Mucosa of descending colon (tissue), 3 donors: Measurements from ENCODE around the gene ASF1B. TPM values are rescaled to one million over a fixed set of nuclear protein-coding genes. Genes with fewer than 3 reads are reported as not detected.

Source experiments
- ATAC-seq: fragments of 200-7000 bp; cut with Tn5 transposase; one replicate; pipeline ENCODE4 v1.9.1; 2020; ENCODE audit warnings: mild to moderate bottlenecking, moderate library complexity
- DNase-seq, 3 donors: peaks; one replicate each; pipeline ENCODE4 v3.0.0-alpha.2; 2020
- H3K36me3 ChIP-seq: fragments of 200-600 bp; one replicate; pipeline ENCODE4 v1.8.0; 2021; ENCODE audit warnings: low read depth, mild to moderate bottlenecking
- H3K4me1 ChIP-seq: fragments of 200-600 bp; one replicate; pipeline ENCODE4 v1.8.0; 2021; ENCODE audit warnings: low read depth, mild to moderate bottlenecking
- H3K4me3 ChIP-seq: fragments of 200-600 bp; one replicate; pipeline ENCODE4 v1.8.0; 2021; ENCODE audit warnings: mild to moderate bottlenecking
- H3K9me3 ChIP-seq: fragments of 200-600 bp; one replicate; pipeline ENCODE4 v1.8.0; 2021; ENCODE audit warnings: mild to moderate bottlenecking
- intact Hi-C, 2 donors: fragments of 100-400 bp; cut with DNase I in 1 of 2; cut with micrococcal nuclease in 1 of 2; formaldehyde crosslinking; loops; one replicate each; pipeline versions ENCODE4 v1.11.0 to v1.11.1; 2022; cut with DNase I, micrococcal nuclease
- total RNA-seq, 3 donors: library from RNA; stranded (reverse); fragmentation: NEBNext Ultra II Directional in 2 of 3; extraction: Animal tissue kit (Norgen Biotek cat#: 25700) in 2 of 3; gene quantifications; one replicate each; pipeline versions ENCODE4 v1.2.1 to v1.2.4, GENCODE V29; 2021 to 2023
- TF ChIP-seq, protein P1 (sequence below): fragments of 200-600 bp; IDR thresholded peaks from one replicate; pipeline ENCODE4 v1.8.0; 2022; ENCODE audit warnings: antibody characterized with exemption, mild to moderate bottlenecking
- donor health status: DM: no; HTN: no; CAD: no; lungs with moderate emphysema.
- donor health status: DM: no; HTN: no; CAD: no.
- donor health status: DM: no; HTN: yes; CAD: no.

The ASF1B gene
- total RNA-seq, 3 donors from 2014 or later: 2.4 to 21.7 (median 5.5) TPM

DNA sequence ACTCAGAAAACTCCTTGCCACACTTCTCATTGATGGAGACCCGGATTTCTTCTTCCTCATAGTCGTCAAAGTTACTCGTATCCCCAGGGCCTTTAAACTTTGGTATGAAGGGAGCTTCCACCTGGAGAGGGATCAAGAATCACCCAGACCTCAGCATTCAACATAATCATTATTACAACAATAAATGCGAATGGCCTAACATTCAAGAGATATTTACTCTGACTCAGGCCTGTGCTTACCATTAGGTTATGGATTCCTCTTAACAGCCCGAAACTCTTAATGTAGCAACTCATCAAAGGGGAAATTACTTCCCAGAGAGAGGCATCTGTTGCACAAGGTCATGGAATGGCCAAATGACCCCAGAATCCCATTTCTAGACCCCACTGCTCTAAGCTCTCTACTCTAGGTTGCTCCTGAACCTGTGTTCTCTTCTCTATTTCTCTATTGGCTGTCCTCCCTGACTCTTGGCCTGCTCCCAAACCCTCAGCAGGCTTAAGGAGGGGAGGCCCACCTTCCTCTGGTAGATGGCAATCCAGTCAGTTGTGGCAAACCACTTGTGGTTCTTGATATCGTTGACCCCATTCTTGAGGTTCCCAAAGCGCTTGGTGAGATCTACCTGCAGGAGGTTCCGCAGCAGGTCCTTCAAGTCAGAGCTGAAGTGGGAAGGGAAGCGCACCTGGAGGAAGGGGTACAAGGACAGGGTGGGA, 43.1 kb downstream of the ASF1B start:
- H3K4me1 ChIP-seq: peaks cover 12% of the 10 kb centered on the region

DNA sequence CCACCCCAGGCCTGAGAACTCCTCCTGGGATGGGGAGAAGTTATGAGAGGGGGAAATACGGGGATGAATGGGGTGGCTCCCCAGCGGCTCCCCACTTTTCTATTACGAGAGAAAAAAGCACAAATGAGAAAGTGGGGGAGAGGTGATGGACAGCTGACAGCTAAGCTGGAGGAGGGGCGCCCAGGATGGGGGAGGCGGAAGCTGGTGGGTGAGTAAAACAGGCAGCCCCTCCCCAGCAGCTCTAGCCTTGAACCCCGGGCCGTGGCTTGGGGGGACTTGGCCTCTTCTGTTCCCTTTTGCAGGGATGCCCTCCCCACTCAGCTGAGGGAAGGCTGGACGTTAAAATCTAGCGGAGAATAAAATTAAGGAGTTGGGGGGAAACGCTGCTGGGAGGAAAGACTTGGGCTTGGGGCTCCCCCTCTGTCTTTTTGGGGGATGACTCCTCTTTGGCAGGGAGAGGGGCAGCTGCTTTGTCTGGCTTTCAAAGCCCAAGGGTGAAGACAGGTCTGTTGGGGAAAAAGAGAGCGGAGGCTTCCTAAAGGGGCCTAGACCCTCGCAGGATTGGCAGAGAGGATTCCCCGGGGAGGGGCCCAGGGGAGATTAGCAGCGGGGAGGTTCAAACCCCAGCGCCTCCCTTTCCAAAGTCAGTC, 44.5 kb downstream of the ASF1B start:
- Histone ChIP-seq H3K4me3 (peak overlapping the region; percentile 48), H3K36me3 (no peaks in the 10 kb centered on the region), H3K9me3 (peaks cover 7% of the 10 kb centered on the region), H3K4me1 (peaks cover 12% of the 10 kb centered on the region)
- intact Hi-C loops: no loop called here
- DNase-seq (no peak), ATAC-seq (no peak)
- TF ChIP-seq, protein P1, sequence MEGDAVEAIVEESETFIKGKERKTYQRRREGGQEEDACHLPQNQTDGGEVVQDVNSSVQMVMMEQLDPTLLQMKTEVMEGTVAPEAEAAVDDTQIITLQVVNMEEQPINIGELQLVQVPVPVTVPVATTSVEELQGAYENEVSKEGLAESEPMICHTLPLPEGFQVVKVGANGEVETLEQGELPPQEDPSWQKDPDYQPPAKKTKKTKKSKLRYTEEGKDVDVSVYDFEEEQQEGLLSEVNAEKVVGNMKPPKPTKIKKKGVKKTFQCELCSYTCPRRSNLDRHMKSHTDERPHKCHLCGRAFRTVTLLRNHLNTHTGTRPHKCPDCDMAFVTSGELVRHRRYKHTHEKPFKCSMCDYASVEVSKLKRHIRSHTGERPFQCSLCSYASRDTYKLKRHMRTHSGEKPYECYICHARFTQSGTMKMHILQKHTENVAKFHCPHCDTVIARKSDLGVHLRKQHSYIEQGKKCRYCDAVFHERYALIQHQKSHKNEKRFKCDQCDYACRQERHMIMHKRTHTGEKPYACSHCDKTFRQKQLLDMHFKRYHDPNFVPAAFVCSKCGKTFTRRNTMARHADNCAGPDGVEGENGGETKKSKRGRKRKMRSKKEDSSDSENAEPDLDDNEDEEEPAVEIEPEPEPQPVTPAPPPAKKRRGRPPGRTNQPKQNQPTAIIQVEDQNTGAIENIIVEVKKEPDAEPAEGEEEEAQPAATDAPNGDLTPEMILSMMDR: no peak

More for the DNA sequence above, 43.1 kb downstream of the ASF1B start:
- TF ChIP-seq, protein P1: no peak
- ATAC-seq (no peak), DNase-seq (no peak)
- intact Hi-C loops: no loop called here
- no peak overlapping the region for H3K4me3 ChIP-seq
- H3K36me3 ChIP-seq: no peaks in the 10 kb centered on the region
- peaks cover 7% of the 10 kb centered on the region for H3K9me3 ChIP-seq

DNA sequence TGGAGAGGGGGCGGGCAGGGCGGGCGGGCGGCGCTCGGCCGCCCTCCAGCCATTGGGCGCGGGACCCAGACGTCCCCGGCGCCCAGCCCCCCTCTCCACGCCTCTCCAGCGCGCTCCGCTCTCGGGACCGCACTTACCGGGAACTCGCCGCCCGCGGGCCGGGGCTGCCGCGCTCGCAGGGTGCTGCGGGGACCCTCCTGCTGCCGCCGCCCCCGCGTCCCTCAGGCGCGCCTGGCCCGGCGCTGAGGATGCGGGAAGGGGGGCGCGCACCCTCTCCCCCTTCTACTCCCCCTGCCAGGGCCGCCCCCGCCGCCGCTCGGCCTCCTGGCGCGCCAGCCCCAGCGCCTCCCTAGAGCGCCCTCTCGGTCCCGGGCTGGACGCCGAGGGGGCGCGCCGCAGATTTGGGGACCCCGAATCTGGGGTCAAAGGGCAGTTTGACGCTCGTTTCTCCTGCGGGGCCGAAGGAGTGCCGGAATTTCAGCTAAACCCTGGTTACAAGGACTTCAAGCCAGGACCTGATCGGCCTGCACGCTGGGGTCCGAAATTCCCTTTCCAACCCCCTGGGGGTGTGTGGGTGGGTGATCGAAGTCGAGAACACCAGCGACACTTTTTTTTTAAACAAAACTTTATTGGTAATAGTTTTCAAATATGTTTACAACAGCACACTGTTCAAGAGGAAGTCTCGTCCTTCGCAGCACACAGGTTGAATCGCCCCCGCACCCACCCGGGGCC, 45.1 kb downstream of the ASF1B start:
- H3K4me1 ChIP-seq: peaks cover 12% of the 10 kb centered on the region
- DNase-seq (peak; percentile 86 to 92 (median 91)), ATAC-seq (peak; percentile 91)
- H3K9me3 ChIP-seq: peaks cover 7% of the 10 kb centered on the region
- H3K36me3 ChIP-seq: no peaks in the 10 kb centered on the region
- intact Hi-C loops: no loop called here
- TF ChIP-seq, protein P1: no peak
- peak overlapping the region; percentile 48 for H3K4me3 ChIP-seq

DNA sequence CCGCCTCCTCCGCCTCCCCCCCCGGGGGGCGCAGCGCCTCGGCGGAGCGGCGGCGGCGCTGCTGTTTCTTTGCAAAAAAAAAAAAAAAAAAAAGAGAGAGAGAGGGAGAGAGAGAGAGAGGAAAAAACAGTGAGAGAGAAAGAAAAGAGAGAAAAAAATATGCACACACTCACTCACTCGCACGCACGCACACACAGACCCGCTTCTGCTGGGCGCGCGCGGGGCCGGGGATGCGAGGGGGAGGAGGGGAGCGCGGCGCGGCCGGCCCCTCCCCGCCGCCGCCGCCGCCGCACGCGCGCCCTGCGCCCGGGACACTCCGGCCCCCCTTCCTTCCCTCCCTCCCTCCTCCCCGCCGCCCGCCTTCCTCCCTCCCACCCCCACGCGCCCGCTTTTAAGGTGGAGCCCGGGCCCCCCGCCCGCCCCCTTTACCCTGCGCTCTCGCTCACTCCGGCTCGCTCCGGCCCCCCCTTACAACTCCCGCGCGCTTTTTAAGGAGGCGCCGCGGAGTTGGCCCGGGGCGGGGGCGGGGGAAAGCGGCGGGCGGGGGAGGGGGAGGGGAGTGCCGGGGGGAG, 45.8 kb downstream of the ASF1B start, which contains the start of gene SAMD1:
Gene SAMD1 (minus strand): TSS at position 243 of the 572 bp plus-strand sequence.
- peaks cover 12% of the 10 kb centered on the region for H3K4me1 ChIP-seq

More for the DNA sequence above, 45.8 kb downstream of the ASF1B start, which contains the start of gene SAMD1:
- TF ChIP-seq, protein P1: no peak
- DNase-seq (peak; percentile 90 to 94 (median 92)), ATAC-seq (peak; percentile 76)
- Histone ChIP-seq H3K36me3 (no peaks in the 10 kb centered on the region), H3K9me3 (peaks cover 7% of the 10 kb centered on the region), H3K4me3 (peak within 1 kb of the TSS; percentile 48)
- intact Hi-C loops: no loop called here
